CD4-positive, alpha-beta T cell treated with Interleukin-15 for 4 hours (primary cell): Measurements from ENCODE around the gene NOTCH2.
"Not testable (repeated sequence)": the region's sequence is repeated elsewhere in the genome, so short reads cannot be mapped to it uniquely, and the experiment has no call there.

Experiments used
- DNase-seq: peaks from one replicate; pipeline ENCODE4 v3.0.0-alpha.2; 2020; ENCODE audit warnings: low spot score

The NOTCH2 gene

DNA sequence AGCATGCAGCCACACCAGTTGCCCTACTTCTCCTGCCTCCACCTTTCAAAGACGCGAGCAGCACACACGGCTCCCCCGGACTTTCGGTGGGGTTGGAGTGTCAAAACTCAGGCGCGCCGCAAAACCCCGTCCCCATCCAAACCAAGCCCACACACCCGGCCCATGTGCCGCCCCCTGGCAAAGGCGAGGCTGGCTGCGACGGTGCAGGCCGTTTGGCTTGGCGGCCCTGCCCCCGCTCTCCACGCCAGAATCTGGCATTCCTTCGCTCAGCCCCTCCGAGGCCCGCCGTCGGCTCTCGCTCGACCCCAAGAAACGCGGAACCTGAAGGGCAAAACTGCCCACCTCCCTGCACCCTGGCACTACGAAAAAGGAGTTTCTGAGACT, 787 bp downstream of the NOTCH2 start:
- peak; percentile 7 for DNase-seq

- DNase-seq, result not testable (repeated sequence)
These were observed 21.3 kb downstream of the NOTCH2 start for GRCh38 chr1:120048208-120048607.

DNA sequence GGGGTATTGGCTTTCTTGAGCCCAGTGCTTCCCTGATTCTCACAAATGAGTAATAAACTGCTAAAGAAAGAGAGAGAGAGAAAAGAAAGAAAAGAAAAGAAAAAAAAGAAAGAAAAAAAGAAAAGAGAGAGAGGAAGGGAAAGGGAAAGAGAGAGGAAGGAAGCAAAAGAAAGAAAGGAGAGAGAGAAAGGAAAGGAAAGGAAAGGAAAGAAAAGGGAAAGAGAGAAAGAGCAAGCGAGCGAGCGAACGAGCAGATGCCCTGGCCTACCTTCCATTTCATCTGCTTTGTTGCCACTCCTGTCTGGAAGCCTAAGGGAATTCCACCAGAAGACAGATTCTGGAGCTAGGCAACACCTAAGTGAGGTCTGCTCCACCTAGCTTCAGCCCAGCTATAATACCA, 27.7 kb downstream of the NOTCH2 start:
- not testable (repeated sequence) for DNase-seq

DNA sequence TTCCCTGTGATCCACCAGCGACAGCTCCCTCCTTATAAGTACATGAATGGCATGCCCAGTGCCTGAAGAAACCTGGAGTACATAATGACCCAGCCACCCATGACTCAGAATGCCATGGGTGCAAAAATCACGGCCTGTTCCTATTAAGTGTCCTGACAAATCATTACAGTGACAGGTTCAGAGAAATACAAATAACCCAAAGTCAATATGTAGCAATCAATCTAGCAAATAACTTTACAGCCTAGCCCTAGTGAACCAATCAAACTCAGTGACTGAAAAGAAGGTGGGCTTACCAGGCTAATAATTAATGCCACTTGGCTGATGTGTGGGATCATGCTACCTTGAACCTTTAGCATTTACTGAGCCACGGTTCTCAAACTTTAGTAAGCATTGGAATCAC, 37.2 kb downstream of the NOTCH2 start:
- not testable (repeated sequence) for DNase-seq

DNA sequence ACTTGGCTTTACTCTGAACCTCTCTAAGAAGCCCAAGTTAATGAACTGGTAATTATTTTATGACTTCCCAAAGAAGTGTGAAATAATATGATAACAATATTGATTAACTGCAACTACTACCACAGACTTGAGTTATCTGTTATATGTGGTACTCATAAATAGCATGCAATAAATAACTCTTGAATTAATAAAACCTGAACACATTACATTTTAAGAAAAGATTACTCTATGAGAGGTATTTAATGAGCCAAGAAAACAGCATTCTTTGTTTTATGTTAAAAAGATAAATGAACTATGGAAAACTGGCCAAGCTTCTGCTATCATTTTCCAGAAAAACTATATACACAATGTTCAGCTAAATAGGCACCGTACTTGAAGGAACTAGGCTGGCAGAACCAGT, 45.7 kb downstream of the NOTCH2 start:
- not testable (repeated sequence) for DNase-seq

DNA sequence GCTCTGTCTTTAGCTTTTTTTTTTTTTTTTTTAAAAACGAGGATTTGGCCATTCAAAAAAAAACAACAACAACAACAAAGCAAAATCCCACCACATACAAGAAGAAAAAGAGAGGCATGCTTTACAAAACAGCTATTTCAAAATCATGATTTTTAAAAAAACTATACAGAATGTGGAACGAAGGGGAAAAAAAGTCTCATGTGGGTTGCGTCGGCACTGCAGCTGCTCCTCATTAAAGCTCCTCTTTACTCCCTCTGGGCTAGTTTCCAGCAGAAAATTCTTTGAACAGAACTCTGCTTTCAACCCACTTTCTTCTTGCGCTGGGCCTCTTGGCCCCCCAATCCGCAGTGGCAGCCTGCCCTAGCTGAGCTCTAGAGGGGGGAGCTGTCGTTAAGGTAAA, 54.5 kb downstream of the NOTCH2 start:
- DNase-seq, result not testable (repeated sequence)

GRCh38 chr1:120008320-120008719, 61.1 kb downstream of the NOTCH2 start:
- not testable (repeated sequence) for DNase-seq

DNA sequence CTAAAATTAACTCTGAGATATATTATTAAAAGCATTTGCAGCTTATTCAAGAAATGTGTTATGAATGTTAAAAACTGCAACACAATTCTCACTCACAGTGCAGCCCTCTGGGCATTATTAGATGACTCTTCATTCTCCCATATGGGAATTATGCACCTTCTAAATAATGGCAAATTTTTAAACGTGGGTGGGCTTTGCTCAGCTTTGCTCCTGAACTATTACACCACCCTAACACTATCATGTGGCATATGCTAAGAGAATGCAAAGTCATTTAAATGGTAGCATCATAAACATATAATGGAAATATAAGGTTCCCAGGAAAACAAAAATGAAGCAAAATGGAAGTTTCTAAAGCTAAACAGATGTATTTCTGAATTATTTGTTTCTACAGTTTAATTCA, 61.6 kb downstream of the NOTCH2 start:
- not testable (repeated sequence) for DNase-seq

DNA sequence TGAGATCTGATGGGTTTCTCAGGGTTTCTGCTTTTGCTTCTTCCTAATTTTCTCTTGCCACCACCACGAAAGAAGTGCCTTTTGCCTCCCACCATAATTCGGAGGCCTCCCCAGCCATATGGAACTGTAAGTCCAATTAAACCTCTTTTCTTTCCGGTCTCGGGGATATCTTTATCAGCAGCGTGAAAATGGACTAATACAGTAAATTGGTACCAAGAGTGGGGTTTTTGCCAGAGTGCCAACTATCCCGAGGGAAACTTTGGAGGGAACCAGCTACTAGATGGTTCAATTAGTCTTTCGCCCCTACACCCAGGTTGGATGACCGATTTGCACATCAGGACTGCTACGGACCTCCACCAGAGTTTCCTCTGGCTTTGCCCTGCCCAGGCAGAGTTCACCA, 68.4 kb downstream of the NOTCH2 start:
- DNase-seq, result not testable (repeated sequence)

DNA sequence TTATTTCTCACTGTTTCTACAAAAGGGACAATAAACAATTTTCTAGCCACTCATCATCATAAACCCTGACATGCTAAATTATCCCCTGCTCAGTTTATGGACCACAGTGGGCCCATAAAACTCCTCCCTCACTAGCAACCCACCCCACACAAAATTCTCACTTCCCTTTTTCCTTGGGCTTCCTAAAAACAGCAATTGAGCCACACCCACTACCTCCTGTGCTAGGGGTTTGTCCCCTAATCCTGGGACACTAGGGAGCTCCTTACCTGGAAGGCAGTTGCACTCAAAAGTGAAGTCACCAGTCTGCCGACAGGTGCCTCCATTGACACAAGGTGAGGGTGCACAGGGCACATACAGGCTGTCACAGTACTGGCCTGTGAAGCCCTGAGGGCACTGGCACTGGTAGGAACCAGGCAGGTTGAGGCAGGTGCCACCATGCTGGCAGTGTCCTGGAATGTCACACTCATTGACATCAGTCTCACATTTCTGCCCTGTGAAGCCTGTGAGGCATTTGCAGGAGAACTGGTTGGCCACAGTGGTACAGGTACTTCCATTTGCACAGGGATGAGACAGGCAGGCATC, 72.6 kb downstream of the NOTCH2 start:
- not testable (repeated sequence) for DNase-seq

DNA sequence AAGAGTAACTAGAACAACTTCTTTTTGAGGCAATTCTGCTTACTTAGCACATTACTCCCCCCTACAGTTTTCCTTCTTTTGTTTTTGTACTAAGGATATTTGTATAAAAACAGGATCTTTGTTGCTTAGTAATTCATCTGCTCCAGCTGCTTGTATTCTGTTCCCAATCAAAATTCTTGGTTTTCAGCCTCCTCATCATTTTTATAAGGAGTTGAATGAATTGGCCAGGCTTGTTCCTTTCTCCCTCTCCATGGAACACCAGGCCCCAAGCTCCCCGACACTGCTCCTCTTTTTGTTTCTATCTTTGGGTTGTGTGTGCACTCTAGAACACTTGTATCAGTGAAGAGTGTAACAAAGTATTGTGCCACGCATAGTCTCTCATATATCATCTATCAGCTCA, 73.5 kb downstream of the NOTCH2 start:
- DNase-seq, result not testable (repeated sequence)

GRCh38 chr1:119988306-119989062, 81.0 kb downstream of the NOTCH2 start:
- no peak for DNase-seq

- DNase-seq, result peak; percentile 10
These were observed 81.8 kb downstream of the NOTCH2 start for GRCh38 chr1:119987686-119988085.

DNA sequence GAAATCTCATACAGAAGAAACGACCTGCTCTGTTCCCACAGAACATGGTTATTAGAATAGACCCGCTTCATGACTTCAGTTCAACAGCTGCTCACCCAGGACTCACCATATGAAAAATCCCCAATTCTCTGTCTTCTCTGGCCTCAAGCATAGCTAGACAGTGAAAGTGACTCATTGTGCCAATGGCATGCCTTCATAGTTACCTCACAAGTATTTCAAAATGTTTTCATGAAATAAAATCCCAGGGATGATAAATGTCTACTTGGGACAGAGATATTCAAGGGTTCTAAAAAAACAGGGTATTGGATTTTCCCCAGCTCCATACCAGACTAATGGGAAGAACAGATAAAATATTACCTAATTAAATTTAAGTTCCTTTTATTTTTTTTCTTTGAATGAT, 82.3 kb downstream of the NOTCH2 start:
- peak; percentile 20 for DNase-seq

- DNase-seq, result no peak
These were observed 83.4 kb downstream of the NOTCH2 start for GRCh38 chr1:119986007-119986497.

DNA sequence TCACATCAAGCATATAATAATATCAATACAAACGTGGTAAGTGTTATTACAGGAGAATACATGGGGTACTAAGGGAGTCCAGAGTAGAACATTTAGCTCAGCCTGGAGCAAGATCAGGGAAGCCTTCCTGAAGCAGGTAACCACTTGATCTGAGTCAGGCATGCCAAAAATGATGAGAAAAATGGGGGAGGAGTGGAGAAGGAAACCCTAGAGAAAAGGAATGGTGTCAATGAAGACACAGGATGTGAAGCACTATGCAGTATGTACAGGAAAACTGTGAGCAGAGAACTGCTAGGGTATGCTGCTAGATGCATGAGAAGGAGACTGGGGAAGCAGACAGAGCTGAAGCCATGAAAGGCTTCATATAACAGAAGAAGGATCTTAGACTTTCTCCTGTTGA, 84.7 kb downstream of the NOTCH2 start:
- no peak for DNase-seq

DNA sequence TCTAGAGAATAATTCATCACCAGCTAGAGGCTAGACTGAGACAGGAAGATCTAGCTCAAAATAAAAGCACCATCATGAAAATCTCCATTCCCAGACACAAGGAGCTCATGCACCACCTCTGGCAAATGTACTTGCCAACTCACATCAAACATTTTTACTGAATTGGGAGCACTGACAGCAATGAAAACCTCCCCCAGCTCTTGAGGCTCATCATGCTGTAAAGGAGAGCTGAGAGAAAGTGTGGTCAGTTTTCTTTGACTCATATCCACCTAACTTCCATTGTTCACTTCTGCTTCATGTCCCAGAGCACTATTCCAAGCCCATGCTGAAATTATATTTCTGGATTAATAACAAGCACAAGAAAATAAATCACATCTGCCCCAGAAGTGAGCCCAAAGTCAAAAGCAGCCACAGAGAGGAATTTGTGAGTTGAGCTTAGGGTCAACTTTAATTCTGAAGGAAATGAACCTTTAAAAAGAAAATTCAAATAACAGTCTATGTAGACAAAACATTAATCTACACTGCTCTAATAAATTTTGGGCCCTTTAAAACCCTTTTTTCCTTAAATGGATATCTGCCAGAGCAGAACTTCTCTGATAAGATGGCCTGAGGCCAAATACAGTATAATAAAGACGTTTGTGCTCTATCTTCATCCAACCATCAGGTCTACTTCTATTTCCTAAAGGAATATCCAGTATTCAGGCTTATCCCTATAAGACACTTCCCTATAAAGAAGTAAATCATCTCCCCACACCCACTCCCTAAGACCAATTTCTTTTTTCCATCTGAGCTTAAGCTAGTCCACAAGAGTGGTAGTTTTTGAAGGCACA, 87.3 kb downstream of the NOTCH2 start:
- DNase-seq, result no peak

DNA sequence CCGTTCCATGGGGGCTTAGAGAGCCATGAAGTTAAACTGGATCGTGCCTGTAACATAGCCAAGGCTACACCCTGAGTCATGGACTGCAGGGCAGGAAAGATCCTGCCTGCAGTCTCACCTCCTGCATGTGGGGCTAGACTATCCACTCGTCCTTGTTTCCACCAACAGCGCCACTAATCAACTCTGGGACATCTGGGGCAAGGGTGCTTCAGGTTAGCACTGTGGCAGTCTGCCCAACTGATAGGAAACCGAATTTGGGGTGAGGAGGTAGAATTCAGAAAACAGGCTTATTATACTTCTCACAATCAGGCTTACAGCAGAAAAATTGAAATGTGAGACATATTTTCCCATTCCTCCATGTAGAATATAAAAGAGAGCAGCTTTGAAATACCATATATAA, 88.0 kb downstream of the NOTCH2 start:
- no peak for DNase-seq

DNA sequence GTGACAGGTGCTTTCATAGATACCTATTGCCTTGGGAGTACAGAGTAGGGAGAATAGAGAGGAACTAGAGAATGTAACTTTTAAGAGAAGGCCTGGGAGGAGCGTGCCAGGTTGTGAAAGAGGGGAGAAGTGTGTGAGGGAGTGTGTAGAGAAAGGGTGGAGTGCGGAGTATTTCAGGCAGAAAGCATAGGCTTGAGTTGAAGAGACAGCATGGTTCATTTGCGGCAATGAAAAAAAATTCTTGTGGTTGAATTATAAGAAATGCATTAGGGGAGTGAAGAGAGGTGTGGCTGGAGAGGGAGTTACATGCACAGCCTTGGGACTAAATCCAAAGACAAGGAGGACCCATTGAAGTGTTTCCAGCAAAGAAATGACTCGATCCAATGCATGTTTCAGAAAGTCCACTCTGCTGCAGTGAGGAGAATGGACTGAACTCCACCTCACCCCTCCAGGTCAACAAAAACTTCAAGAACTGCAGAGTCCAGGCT, 91.4 kb downstream of the NOTCH2 start:
- no peak for DNase-seq

DNA sequence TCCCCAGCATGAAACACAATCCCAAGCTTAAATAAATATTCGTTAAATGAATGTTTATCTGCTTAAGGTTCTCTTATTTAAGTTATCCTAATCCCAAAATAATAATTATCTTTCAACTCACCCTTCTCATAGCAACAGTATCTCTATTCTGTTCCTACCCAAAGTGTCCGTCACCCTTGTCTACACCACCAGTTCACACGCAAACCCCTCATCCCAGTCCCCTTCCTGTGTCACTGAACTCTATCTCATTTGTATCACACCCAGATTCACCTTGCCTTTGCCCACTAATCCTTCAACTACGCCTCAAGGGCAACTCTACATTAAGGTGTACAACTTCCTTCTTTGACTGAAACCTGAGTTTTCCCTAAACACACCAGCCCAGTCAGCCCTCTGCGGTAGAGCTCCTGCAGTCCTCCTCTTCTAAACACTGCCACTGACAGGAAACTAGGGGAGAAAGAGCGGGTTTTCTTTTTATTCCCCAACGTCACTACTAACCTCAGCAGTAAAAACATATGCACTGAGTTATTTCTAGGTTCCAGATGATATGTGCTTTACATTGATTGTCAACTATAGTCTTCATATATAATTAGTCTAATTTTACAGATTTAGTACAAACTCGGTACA, 92.2 kb downstream of the NOTCH2 start:
- not testable (repeated sequence) for DNase-seq

GRCh38 chr1:119975582-119976254, 93.7 kb downstream of the NOTCH2 start:
- DNase-seq, result not testable (repeated sequence)

DNA sequence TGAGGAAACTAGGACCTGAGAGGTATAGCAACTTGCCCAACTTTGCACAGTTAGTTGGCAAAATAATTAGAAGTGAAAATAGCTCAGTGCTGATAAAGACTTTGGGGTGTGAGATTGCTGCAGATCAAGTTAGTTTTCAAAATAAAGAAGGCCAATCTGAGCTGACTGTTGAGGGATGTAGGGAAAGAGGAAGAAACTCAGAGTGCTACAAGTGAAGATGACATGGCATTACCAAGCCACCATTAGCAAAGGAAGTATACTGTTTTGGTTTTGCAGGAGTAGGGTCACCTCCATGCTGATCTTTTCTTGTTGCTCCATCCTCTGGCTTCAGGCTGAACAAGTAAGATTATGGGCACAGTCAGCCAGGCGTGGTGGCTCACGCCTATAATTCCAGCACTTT, 94.5 kb downstream of the NOTCH2 start:
- no peak for DNase-seq
